Spinal cord (tissue), 10 donors: ENCODE results near the gene RGS4. TPM values are rescaled to one million over a fixed set of nuclear protein-coding genes. Genes with fewer than 3 reads are reported as not detected.

Experiments
- DNase-seq, 6 donors: peaks; one replicate each; pipeline versions ENCODE4 v3.0.0 to v3.0.0-alpha.2; 2013 to 2015; ENCODE audit warnings: low spot score in 6 of 6, low read depth in 4 of 6
- H3K27ac ChIP-seq: one replicate; pipeline ENCODE4 v1.5.1; 2013; ENCODE audit warnings: low read depth, low read length, control low read depth
- H3K27me3 ChIP-seq: one replicate; pipeline ENCODE4 v1.6.1; 2013; ENCODE audit warnings: low read length; ENCODE audit not compliant: control insufficient read depth, insufficient read depth
- H3K36me3 ChIP-seq: one replicate; pipeline ENCODE4 v1.6.1; 2013; ENCODE audit warnings: low read length; ENCODE audit not compliant: control insufficient read depth, insufficient read depth
- H3K4me1 ChIP-seq: one replicate; pipeline ENCODE4 v1.6.1; 2013; ENCODE audit warnings: low read length; ENCODE audit not compliant: control insufficient read depth, insufficient read depth
- H3K4me3 ChIP-seq: one replicate; pipeline ENCODE4 v1.5.1; 2013; ENCODE audit warnings: low read depth, low read length, control low read depth
- H3K9me3 ChIP-seq: one replicate; pipeline ENCODE4 v1.6.1; 2013; ENCODE audit warnings: low read length; ENCODE audit not compliant: control insufficient read depth, insufficient read depth
- WGBS: methylation state at CpG from one replicate; pipeline ENCODE4 v1.1.5; 2013; ENCODE audit warnings: missing lambda C conversion rate; ENCODE audit not compliant: insufficient coverage; 5-methylcytosine and 5-hydroxymethylcytosine counted together
- polyA plus RNA-seq, 2 donors: library from polyadenylated mRNA; unstranded; fragments of 120-200 nt; gene quantifications; one replicate each; pipeline ENCODE4 v1.2.1, GENCODE V29; 2013; ENCODE audit not compliant: insufficient read length in 2 of 2
- total RNA-seq, 2 donors: library from RNA; depleted of rRNA in 1 of 2; stranded (reverse); fragments of 120-200 nt in 1 of 2; fragments of >200 nt in 1 of 2; gene quantifications; one replicate each; pipeline versions ENCODE4 v1.2.3 to v1.2.4, GENCODE V29; 2013 to 2014
- donor health status: healthy.

Gene RGS4
- total and polyA plus RNA-seq, 4 donors = 15.5 to 148 (median 37.9) TPM

DNA sequence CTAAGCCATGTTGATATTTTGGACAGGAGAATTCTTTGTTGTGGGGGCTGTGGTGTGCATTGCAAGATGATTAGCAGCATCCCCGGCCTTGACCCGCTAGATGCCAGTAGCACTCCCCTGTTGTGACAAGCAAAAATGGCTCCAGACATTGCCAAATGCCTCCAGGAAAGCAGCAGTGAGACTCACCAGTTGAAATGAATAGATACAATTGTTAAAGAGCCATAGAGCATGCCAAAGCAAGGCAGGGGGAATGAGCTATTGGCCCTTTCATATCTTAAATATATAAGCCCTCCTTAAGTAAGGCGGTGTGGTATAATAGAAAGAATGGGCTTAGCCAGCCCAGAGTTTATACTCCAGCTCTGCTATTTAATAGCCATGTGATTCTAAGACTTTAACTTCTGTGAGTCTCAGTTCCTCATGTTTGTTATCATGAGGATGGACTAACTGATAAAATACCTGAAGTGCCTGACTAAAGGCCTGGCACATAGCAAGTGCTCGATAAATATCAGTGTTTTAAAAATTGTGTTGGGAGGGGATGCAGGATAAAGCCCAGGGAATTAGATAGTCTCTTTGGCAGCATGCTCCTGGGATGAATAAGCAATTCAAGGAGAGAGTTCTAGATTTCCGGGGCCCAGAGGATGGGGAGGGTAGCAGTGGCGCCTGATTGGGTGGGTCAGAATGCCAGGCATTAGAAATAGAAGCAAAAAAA is 21.1 kb upstream of the RGS4 start:
- no peaks in the 10 kb centered on the region for H3K4me1 ChIP-seq
- no peaks in the 10 kb centered on the region for H3K27me3 ChIP-seq
- no peaks in the 10 kb centered on the region for H3K36me3 ChIP-seq
- H3K4me3 ChIP-seq = no peak overlapping the region
- DNase-seq = peak in 1 of 6 donors; percentile 54
- no peak overlapping the region for H3K27ac ChIP-seq
- 69% methylated on average over 5 of the region's 6 CpGs for WGBS
- no peaks in the 10 kb centered on the region for H3K9me3 ChIP-seq

- Histone ChIP-seq H3K9me3 (no peaks in the 10 kb centered on the region), H3K27ac (no peak overlapping the region), H3K4me3 (no peak overlapping the region), H3K36me3 (no peaks in the 10 kb centered on the region), H3K27me3 (no peaks in the 10 kb centered on the region), H3K4me1 (no peaks in the 10 kb centered on the region)
- WGBS = no CpG with 5 or more reads among the region's 5 CpGs
- peak in 3 of 6 donors; percentile 48 to 97 (median 62) for DNase-seq
Measured at GRCh38 chr1:163048869-163049268, 20.3 kb upstream of the RGS4 start.

DNA sequence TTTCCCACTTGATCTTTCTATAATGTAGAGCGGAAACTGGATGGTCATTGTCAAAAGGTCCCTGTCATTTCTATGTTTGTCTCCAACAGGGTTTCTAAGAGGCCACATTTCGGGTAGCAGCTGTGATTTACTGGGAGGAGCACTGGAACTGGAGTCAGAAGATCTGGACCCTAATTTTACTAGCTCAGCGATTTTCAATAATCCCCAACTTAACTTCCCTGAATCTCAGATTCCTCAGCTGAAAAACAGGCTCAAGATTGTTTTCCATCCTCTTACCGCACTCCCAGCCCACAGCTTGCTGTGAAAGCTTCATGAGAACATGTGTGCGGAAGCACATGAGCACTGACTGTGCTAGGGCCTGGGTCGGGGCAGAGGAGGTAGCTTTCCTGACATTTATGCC is 19.9 kb upstream of the RGS4 start:
- Histone ChIP-seq H3K36me3 (no peaks in the 10 kb centered on the region), H3K27me3 (no peaks in the 10 kb centered on the region), H3K4me3 (no peak overlapping the region), H3K9me3 (no peaks in the 10 kb centered on the region), H3K4me1 (peaks cover 2% of the 10 kb centered on the region), H3K27ac (no peak overlapping the region)
- no peak for DNase-seq
- 70% methylated on average over 4 of the region's 6 CpGs for WGBS

DNA sequence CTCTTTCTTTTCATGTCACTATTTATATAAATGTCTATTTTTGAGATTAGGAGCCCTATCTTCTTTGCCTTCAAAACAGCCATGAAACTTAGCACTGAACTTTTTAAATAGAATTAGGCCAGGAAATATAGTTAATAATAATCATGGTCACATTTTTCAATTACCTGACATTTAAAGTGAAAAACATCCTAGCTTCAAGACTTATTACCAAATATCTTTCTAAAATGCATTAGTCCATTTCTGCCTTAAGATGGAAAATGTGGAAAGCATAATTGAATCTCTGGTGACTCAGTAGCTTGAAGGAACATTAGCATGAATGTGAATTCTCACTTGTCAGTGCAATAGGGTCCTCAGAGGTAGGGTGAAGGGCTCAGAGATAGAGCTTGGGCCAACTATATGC is 18.7 kb upstream of the RGS4 start:
- no peaks in the 10 kb centered on the region for H3K36me3 ChIP-seq
- no peak for DNase-seq
- H3K4me3 ChIP-seq = no peak overlapping the region
- H3K9me3 ChIP-seq = no peaks in the 10 kb centered on the region
- H3K27me3 ChIP-seq = no peaks in the 10 kb centered on the region
- H3K4me1 ChIP-seq = peaks cover 2% of the 10 kb centered on the region
- H3K27ac ChIP-seq = no peak overlapping the region

GRCh38 chr1:163054181-163054591 is 15.0 kb upstream of the RGS4 start:
- Histone ChIP-seq H3K36me3 (no peaks in the 10 kb centered on the region), H3K4me3 (no peak overlapping the region), H3K4me1 (peaks cover 2% of the 10 kb centered on the region), H3K27ac (no peak overlapping the region), H3K9me3 (no peaks in the 10 kb centered on the region), H3K27me3 (no peaks in the 10 kb centered on the region)
- DNase-seq = peak in 2 of 6 donors; percentile 47 to 52
- WGBS = 0% methylated on average over 1 of the region's 2 CpGs

DNA sequence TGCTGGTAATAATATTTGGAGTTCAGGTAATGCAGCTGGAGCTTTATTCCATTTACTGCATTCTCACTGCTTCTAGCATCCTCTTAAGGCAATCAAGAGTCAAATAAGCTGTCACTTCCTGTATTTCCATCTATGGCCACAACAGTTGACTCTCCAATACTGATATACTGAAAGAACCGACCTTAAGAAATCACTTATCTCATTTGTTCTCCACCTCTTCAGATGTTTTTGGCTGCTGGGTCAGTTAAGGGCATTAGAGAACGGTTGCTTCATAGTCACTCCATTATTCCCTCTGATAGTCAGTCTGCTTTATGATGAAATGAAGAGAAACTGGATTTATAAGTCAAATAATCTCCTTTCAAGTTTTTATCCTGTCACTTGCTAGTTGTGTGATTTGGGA is 14.2 kb upstream of the RGS4 start:
- Histone ChIP-seq H3K36me3 (no peaks in the 10 kb centered on the region), H3K27me3 (no peaks in the 10 kb centered on the region), H3K4me3 (no peak overlapping the region), H3K9me3 (no peaks in the 10 kb centered on the region), H3K4me1 (peaks cover 2% of the 10 kb centered on the region), H3K27ac (no peak overlapping the region)
- DNase-seq = peak in 1 of 6 donors; percentile 28
- no CpG with 5 or more reads among the region's 2 CpGs for WGBS

DNA sequence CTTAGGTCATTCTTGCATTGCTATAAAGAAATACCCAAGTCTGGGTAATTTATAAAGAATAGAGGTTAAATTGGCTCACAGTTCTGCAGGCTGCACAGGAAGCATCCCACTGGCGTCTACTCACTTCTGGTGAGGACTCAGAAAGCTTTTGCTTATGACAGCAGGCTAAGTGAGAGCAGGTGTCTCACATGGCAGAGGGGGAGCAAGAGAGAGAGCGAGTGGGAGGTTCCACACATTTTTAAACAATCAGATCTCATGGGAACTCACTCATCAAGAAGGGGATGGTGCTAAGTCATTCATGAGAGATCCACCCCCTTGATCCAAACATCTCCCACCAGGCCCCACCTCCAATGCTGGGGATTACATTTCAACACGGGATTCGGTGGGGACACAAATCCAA is 13.6 kb upstream of the RGS4 start:
- Histone ChIP-seq H3K36me3 (no peaks in the 10 kb centered on the region), H3K4me1 (peaks cover 2% of the 10 kb centered on the region), H3K9me3 (no peaks in the 10 kb centered on the region), H3K27ac (no peak overlapping the region), H3K27me3 (no peaks in the 10 kb centered on the region), H3K4me3 (no peak overlapping the region)
- peak in 1 of 6 donors; percentile 73 for DNase-seq
- whole genome bisulfite sequencing = 20% methylated on average over 1 of the region's 4 CpGs

DNA sequence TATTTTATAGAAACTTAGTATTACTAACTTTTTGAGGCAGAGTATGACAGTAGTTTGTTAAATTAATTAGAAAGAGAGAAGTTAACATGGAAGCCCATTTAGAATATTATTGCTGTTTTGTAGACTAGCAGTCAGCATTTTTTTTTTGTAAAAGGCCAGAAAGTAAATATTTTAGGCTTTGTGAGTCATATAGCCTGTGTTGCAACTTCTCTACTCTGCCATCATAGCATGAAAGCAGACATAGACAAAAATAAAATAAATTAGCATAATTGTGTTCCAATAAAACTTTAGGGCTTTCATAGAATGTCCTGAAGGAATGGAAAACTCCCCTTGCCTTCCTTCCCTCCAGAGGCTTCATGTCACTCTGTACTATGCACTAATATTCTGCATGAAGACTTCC is 12.3 kb upstream of the RGS4 start:
- no peaks in the 10 kb centered on the region for H3K9me3 ChIP-seq
- H3K4me3 ChIP-seq = no peak overlapping the region
- DNase-seq = no peak
- H3K27me3 ChIP-seq = no peaks in the 10 kb centered on the region
- no peaks in the 10 kb centered on the region for H3K36me3 ChIP-seq
- H3K27ac ChIP-seq = no peak overlapping the region
- H3K4me1 ChIP-seq = peaks cover 2% of the 10 kb centered on the region

DNA sequence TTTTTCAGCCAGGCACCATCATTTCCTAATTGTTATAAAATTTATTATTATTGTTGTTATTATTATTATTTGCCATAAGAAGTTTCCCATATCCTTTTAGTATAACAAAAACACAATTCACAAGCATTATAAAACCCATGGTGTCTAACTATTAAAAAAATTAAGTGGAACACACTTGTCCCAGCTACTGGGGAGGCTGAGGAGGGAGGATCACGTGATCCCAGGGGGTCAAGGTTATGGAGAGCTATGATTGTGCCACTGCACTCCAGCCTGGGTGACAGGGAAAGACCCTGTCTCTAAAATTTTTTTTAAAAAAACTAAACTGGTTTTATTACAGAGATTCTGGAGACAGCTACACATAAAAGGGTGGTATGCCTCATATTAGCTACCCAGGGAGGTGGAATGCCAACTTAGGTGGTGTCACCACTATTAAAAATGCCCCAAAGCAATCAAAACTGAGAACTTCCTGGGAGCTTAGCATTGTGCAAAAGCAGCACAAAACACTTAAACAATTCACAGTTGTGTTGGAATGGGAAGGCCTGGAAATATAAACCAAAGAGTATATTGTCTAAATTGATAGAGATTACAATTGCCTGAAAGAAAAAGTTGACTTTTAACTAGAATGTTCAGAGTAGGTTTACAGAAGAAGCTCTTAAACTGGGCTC is 8.7 kb upstream of the RGS4 start:
- no peaks in the 10 kb centered on the region for H3K27me3 ChIP-seq
- no CpG with 5 or more reads among the region's 1 CpG for WGBS

DNA sequence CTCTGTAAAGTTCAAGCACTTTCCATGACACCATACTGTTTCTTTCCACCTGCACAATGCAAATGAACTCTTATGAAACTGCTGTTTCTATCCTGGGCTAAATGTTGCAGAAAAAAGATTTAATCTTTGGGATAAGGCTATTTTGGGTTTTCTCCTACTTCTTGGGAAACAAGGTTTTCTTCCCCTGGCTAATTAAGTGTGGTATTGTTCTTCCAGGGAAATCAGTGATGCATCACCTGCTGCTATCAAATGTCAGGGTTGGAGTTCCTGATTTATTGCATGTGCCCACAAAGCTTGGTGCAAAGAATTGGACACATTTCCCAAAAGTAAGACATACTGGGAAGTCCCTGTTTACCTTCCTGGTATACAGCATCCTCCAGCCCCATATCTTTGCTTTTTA is 6.0 kb upstream of the RGS4 start:
- H3K4me3 ChIP-seq = no peak overlapping the region
- H3K9me3 ChIP-seq = no peaks in the 10 kb centered on the region
- no peaks in the 10 kb centered on the region for H3K36me3 ChIP-seq
- H3K27me3 ChIP-seq = no peaks in the 10 kb centered on the region
- no peak for DNase-seq
- H3K27ac ChIP-seq = no peak overlapping the region
- no peaks in the 10 kb centered on the region for H3K4me1 ChIP-seq

More for the DNA sequence above, 8.7 kb upstream of the RGS4 start:
- Histone ChIP-seq H3K27ac (no peak overlapping the region), H3K9me3 (no peaks in the 10 kb centered on the region), H3K4me3 (no peak overlapping the region), H3K36me3 (no peaks in the 10 kb centered on the region), H3K4me1 (no peaks in the 10 kb centered on the region)
- no peak for DNase-seq
